ENCODE results near the gene ACTN4.

ACTN4 gene

DNA sequence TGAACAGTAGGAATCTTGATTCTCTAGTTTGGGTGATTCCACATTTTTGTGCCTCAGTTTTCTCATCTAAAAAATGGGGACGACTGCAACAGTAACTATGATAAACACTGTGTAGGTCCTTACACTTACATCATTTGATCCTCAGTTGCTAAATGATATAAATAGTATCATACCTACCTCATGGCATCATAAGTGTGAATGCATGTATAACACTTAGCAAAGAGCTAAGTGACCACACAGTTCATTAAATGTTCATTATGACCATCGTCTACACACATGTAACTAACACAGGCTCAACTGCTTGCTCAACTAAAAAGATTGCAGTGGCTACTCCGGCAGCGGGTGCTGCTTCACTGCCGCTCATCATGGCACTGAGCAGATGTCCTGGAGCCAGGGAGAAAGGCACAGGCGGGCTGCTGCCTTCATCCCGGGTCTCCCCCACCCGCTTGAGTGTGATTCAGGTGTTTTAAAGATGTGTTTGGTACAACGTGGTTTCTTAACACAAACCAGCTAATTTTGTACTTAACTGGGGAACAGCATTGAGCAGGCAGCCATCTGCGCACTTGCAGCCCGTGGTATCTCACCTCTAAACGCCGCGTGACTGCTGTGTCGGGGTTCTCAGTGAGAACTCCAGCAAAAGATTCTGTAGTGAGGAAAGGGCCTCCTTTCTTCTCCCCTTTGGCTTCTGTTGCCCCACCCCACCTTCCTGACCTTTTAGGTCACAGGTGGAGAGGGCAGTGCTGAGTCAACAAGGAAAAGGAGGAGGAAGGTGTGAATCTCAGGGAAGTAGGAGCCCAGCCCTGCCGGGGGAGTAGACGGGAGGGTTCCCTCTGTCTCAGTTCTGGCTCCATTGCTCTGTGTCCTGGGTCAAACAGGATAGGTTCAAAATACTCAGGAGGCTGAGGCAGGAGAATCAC is 11.7 kb upstream of the ACTN4 start:
- in situ Hi-C loops (cut with HindIII; ENCODE audit: low sequenced_read_pairs) = no loop called here

DNA sequence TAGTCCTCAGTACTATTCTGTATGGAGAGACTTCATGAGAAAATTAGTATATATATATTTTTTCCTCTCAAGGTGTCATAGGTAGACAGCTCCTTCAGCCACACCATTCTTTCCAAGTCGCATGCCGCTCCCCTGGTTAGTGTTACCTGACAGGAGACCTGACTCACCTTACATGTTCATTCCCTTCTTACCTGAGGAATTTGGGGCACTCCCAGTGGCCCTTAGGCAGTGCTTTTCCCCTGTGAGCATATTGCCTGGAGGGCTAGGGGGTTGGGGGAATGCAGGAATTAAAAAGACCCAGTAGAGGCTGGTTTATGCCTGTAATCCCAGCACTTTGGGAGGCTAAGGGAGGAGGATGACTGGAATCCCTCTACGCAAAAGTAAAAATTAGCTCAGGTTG is 9.0 kb upstream of the ACTN4 start:
- in situ Hi-C loops (cut with HindIII; ENCODE audit: low sequenced_read_pairs) = no loop called here

DNA sequence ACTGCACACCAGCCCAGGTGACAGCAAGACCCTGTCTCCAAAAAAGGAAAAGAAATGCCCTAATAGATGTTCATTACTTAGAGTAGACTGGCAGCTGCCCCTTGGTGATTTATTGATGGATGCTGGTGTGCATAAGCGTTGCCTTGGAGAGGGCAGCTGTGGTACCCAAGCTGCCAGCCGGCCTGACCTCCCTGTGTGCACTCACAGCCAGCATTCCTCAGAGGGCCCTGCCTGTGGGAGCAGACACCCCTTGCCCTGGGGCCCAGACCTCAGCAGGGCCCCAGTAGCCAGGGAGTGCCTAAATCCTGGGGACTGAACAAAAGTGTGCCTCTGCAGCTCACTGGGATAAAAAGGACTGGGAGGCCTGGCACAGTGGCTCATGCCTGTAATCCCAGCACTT is 7.8 kb upstream of the ACTN4 start:
- in situ Hi-C loops (cut with HindIII; ENCODE audit: low sequenced_read_pairs) = no loop called here

DNA sequence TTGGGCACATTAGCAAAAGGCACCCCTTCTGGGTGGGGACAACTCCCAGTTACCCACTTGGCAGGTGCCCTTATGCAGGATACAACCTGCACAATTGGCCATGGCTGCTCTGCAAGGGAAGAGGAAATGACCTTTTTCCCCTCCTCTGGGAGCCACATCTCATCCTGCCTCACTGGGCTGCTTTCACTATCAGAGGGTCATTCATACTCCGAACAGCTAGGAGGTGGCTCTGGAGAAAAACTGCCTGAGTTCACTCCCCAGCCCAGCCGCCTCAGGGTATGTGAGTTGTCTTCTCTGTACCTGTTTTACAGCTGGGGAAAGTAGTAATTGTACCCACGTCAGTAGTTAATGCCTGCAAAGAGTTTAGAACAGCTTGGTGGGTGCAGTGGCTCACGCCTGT is 7.1 kb upstream of the ACTN4 start:
- in situ Hi-C loops (cut with HindIII; ENCODE audit: low sequenced_read_pairs) = no loop called here

DNA sequence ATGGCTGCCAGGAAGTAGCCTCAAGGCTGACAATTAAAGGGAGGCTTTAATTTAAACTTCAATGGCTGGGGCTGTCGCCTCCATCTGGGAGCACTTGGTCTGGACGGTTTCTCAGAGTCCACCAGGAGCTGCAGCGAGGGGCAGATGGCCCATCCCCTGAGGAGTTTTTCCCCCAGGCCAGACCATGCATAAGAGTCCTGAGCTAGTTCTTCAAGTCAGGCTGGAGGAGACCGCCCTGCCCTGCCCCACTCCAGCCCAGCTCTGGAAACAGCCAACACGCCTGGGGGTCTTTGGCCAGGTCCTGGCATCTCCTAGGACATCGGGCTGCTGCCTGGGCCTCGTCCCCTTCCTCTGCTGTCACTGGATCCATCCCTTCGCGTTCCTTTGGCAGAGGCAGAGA is 5.3 kb upstream of the ACTN4 start:
- in situ Hi-C loops (cut with HindIII; ENCODE audit: low sequenced_read_pairs) = no loop called here

DNA sequence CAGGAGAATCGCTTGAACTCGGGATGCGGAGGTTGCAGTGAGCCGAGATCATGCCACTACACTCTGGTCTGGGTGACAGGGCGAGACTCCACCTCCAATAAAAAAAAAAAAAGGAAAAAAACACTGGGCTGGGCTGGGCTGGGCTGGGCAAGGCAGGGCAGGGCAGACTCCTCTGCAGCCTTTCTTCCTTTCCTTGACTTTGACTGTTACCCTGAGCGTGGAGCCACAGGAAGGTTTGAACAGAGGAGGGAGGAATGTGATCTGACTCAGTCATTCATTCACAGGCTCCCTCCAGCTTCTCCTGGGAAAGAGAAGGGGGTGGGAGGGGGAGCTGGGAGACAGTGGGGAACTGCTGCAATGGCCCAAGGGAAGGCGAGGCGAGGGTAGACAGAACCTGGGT is 2.7 kb upstream of the ACTN4 start:
- in situ Hi-C loops (cut with HindIII; ENCODE audit: low sequenced_read_pairs) = no loop called here

DNA sequence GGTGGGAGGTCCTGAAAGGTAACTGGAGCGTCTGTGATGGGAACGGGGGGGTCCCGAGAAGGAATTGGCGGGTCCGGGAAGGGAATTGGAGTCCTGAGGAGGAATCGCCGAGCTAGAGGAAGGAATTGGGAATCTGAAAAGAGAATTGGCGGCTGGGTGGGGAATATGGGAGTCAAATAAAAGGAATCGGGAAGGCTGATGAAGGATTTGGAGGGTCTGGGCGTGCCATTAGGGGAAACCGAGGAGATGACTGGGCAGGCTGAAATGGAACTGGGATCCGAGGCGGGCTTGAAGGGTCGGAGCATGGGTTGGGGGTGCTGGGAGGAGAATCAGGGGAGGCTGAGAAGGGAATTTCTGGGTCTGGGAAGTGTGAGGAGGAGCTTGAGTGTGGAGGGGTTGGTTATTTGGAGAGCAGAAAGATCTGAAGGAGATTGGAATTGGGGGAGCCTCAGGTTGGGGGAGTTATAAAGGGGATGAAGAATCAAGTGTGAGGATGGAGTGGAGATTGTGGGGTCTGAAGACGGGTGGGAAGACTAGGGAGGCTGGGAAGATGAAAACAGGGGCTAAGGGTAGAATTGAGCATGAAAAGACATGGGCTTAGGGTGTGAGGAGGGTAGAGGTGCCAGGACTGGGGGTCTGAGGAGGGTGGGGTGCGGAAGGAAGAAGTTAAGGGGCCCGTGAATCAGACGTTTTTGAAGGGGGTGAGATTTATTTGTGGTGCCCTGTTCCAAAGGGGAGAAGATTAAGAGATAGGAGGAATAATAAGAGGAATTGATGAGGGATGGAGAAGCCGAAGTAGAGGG is 718 bp downstream of the ACTN4 start:
- in situ Hi-C loops (cut with HindIII; ENCODE audit: low sequenced_read_pairs) = no loop called here

DNA sequence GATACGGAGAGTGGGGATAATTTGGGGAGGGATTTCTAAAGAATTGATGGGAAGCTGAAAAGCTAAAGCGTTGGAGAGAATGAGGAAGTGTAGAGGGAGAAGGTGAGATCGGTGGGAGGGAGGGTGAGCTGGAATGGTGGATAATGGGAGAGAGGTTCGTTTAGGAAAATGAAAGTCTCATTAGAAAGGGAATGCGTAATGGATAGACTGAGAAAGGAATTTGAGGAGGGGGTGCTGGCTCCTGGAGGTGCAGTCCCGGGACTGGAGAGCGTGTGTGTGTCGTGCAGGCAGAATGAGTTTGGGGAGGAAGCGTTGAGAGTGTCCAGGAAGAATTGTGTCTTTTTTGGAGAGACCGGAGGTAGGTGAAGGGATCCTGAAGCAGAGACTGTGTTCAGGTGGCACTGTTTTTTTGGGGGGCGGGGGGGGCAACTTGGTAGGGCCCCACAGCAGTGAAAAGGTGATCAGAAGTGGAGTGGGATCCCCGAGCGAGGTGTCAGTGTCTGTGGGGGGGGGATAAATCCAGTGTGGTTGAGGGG is 1.4 kb downstream of the ACTN4 start:
- in situ Hi-C loops (cut with HindIII; ENCODE audit: low sequenced_read_pairs) = no loop called here

DNA sequence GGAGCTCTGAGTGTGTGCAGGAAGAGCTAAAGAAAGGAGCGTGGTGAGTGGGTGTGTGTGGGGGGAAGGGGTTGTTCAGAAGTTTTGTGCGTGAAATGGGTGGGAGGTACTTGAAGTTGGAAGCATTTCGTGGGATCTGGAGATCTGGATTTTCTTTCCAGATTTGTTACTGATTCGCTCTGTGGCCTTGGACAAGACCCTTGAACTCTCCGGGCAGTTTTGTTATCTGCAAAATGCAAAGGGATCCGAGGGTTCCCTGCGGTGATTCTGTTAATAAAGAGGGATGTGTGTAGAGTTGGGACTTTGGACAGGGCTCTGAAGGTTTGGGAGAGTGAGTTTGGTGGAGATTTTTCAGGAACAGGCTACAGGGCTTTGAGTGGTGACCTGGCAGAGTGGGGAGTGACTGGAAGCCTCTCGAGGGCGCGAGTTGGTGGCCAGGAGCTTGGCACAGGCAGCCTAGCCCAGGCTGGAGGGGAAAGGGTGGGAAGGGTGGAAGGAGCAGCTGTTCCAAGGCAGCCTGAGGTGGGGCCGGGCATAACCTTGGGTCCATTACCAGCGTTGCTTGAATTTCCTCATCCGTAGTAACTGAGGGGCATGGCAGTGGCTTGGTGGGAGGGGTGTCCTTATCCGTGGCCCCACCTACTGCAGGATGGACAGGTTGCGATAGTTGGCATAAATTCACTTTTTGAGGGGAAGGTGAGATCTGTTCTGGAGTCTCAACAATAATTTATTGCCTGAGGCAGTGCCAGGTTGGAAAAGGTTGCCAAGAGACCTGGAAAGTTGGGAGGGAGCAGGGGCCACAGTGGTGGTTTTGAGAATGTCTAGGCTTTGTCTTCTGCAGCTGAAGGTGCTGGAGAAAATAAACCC is 2.1 kb downstream of the ACTN4 start:
- in situ Hi-C loops (cut with HindIII; ENCODE audit: low sequenced_read_pairs) = no loop called here

DNA sequence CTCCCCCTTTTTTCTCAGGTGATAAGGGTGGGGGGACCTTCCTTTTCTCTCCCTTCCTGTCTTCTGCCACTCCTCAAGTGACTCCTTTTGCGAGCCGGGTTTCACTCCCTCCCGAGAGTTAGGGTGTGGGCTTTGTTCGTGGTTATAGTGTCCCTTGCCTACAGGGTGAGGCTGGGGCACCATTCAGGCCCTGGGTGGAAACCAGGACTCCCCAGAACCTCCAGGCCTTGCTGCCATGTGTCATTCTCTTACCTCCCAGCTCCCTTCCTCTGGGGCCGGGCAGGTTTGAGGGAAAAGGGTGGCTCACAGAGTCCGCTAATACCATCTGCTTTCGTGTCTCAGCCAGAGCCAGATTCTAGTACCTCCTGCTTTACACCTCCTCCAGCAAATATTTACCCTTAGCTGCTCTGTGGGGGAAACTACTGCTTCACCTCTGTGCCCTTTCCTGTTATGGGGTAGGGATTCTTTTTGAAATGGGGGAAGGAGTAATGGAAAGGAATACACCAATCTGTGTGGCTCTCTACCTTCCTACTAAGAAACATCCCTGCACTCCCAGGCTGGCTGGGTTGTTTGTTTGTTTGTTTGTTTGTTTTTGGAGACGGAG is 2.8 kb downstream of the ACTN4 start:
- in situ Hi-C loops (cut with HindIII; ENCODE audit: low sequenced_read_pairs) = no loop called here

DNA sequence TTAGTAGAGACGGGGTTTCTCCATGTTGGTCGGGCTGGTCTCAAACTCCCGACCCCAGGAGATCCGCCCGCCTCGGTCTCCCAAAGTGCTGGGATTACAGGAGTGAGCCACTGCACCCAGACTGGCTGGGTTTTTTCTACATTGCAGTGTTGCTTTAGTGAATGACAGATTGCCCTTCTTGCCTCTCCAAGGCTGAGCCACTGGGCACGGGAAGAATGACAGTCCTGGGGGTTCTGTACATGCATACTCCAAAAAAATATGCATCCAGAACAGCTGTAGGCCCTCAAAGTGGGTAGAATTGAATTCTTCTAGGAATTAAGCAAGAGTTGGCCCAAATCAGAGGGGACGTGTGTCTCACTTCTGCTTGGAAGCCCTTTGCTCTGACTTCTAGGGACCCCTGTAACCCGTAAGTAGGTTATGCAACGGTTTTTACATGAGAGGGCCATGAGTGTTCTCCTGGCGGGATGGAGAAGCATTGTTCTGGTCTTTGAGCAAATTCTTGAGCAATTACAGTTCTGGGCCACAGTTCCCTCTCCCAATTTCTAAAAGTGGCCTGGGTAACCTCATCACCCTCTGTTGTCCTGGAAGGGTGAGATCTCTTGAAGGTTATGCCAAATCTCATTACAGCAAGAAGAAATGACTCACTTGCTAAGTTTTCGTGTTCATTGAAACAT is 3.6 kb downstream of the ACTN4 start:
- in situ Hi-C loops (cut with HindIII; ENCODE audit: low sequenced_read_pairs) = no loop called here

DNA sequence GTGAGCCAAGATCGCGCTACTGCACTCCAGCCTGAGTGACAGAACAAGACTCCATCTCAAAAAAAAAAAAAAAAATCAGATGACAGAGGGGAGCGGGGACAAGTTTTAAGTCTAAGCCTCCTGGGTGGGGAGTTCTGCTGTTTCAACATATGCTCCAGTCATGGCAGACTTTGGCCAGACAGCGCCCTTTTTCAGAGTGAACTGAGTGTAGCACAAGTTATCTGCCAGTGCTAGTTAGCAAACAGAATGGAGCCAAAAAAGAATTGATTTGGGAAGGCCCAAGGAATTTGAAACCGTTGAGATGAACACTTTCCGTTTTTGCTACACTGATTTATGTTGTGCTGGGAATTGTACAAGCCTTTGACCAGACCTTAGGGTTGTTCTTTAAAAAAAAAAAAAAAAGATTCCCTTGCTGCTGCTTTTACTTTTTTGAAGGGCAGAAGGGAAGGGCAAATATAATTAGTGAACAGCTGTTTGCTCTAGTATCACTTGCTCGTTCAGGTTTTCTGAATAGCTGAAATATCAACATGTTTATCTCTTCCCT is 5.7 kb downstream of the ACTN4 start:
- in situ Hi-C loops (cut with HindIII; ENCODE audit: low sequenced_read_pairs) = no loop called here

DNA sequence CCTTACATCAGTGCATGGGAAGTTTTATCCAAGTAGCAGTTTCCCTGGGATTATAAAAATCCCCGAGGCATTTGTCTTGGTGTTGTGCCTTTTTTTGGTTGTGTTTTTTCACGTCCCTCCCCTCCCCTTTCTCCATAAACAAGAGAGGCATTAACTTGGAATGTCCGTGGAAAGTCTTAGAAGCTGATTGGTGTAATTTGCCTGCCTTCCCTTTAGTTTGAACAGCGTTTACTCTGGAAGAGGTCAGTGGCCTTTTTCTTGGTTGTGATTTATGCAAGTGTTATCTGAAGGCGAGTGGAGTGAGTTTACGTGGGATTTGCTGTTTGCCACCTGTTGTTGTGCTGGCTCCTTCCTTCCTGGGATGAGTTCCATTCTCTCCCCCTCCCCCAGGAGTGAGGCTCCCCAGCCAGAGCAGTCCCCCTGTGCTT is 7.2 kb downstream of the ACTN4 start:
- in situ Hi-C loops (cut with HindIII; ENCODE audit: low sequenced_read_pairs) = no loop called here

DNA sequence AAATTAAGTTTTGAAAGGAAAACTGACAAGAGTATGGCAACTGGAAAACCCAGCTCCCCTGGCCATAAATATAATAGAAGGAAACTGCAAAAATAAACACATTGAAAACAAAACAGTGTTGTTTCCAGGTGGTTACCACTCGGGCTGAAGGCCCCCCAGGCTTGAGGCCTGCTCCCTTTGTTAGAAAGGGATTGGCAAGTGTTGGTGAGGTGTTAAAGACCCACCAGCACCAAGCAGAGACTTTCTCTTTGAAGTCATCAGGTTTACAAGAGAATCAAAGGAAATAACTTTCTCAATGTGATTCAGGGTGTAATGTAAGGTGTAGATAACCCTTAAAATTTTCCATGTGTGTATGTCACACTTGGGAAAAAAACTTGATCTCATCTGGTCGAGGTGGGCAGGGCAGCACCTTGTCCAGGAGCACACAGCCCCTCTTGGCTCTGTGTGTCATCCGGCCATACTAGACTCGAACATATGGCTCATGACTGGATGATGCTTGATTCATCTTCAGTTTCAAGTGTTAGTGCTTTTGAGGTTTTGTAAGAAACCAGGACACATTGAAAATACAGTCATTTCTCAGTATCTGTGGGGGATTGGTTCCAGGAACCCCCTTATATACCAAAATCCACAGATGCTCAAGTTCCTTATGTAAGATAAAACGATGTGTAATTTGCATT is 7.8 kb downstream of the ACTN4 start:
- in situ Hi-C loops (cut with HindIII; ENCODE audit: low sequenced_read_pairs) = no loop called here

DNA sequence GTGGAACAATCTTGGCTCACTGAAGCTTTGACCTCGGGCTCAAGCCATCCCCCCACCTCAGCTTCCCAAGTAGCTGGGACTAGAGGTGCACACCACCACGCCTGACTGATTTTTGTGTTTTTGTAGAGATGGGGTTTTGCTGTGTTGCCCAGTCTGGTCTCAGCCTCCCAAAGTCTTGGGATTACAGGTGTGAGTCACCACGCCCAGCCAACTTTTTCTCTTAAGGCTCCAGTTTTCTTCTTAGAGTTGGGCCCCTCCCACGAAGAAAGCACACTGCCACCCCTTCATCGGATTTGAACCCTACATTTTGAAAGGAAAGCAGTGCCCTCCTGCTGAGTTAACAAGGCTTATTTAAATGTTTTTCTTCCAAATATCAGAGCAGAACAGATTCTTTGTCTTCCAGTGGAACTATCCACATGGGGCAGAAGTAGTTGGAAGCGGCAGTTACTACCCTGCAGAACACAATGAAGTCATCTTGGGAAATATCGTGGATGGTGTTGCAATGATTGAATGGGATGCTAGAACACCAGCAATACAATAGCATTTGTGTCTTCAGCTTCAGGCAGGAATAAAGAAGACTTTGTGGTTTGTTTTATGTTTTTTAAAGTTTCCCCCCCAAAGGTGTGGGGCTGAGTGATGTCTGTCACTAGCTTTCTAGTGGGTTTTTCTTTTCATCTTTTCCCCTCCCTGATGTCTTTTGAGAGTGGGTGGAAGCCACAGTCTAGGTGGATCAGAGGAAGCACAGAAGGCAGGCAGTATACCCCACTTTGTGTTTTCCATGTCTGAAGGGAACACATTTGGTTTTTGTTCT is 8.9 kb downstream of the ACTN4 start:
- in situ Hi-C loops (cut with HindIII; ENCODE audit: low sequenced_read_pairs) = no loop called here

DNA sequence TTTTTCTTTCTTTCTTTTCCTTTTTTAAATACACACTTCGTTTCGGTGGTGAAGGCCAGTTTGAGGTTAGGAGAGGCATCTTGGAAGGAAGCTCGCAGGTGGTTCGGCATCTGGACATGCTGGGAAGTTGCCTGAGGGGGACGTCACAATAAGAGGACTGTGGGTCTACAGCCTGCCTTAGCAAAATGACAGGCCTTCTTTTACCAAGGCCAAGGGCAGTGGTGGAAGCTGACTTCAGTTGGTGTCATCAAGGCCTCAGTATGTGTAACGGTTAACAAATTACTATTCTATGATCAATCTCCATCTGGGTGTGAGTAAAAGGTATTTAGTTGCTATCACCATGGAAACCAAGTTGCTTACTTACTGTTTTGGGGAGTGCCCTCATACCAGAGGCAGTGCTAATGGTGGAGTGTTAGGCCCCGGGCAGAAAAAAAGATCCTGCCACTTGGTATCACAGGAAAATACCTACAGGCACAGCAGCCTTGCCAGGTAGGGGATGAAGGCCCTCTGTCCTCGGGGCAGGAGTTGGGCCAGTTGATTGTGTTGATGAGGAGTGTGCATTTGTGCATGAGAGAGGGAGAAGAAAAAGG is 10.3 kb downstream of the ACTN4 start:
- in situ Hi-C loops (cut with HindIII; ENCODE audit: low sequenced_read_pairs) = no loop called here

DNA sequence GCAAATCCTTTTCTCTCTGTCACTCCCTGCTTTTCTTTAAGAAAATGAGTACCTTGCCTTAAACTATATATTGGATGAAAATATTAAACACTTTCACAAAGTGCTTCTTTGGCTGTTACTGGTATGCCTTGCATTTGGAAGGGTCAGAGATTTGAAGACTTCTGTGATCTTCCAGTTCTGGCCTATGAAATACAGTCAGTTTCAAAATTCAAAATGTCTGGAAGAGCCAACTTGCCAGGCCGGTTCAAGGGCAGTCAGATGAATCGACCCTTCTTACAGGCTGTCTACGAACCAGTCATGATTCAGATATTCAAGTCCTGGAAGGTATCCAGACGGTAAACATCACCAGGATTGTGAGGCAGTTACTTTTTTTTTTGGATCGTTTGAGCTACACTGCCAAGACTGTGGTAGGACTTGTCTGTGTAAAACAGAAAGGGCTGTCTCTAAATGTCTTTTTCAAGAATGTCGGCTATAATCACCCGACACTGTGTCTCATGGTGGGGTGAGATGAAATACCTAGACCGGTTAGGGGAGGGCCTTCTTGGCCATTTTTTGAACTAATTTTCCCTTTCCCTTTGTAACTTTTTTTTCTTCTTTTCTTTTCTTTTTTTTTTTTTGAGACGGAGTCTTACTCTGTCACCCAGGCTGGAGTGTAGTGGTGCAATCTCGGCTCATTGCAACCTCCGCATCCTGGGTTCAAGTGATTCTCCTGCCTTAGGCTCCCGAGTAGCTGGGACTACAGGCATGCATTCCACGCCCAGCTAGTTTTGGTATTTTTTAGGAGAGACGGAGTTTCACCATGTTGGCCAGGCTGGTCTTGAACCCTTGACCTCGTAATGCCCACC is 11.2 kb downstream of the ACTN4 start:
- in situ Hi-C loops (cut with HindIII; ENCODE audit: low sequenced_read_pairs) = no loop called here

Measured in DLD1 (cell line).